Stimulated activated CD8-positive, alpha-beta memory T cell treated with anti-CD3 and anti-CD28 coated beads, Interleukin-4, amount 100 ng/mL, for 24 hours (primary cell): ENCODE data around the gene NKX6-2.
"Not testable (repeated sequence)": the region's sequence is repeated elsewhere in the genome, so short reads cannot be mapped to it uniquely, and the experiment has no call there.

Experiments
- DNase-seq: peaks from one replicate; pipeline ENCODE4 v3.0.0-alpha.2; 2020; ENCODE audit warnings: low read depth

NKX6-2 gene

GRCh38 chr10:132780356-132780755 is 5.6 kb downstream of the NKX6-2 start:
- DNase-seq, result no peak

- no peak for DNase-seq
These were observed 6.2 kb downstream of the NKX6-2 start for GRCh38 chr10:132779549-132780294.

GRCh38 chr10:132777441-132777840 is 8.5 kb downstream of the NKX6-2 start:
- no peak for DNase-seq

GRCh38 chr10:132776821-132777220 is 9.1 kb downstream of the NKX6-2 start:
- DNase-seq, result no peak

GRCh38 chr10:132776186-132776585 is 9.8 kb downstream of the NKX6-2 start:
- DNase-seq, result no peak

- DNase-seq, result no peak
These were observed 10.8 kb downstream of the NKX6-2 start for GRCh38 chr10:132774902-132775863.

GRCh38 chr10:132774181-132774901 is 11.6 kb downstream of the NKX6-2 start:
- no peak for DNase-seq

GRCh38 chr10:132772816-132773215 is 13.1 kb downstream of the NKX6-2 start:
- DNase-seq, result not testable (repeated sequence)

GRCh38 chr10:132770061-132771021 is 15.6 kb downstream of the NKX6-2 start:
- no peak for DNase-seq

- no peak for DNase-seq
These were observed 17.4 kb downstream of the NKX6-2 start for GRCh38 chr10:132768346-132769248.

- no peak for DNase-seq
These were observed 19.7 kb downstream of the NKX6-2 start for GRCh38 chr10:132766291-132766690.

- DNase-seq, result no peak
These were observed 20.5 kb downstream of the NKX6-2 start for GRCh38 chr10:132765435-132765834.

- DNase-seq, result no peak
These were observed 21.8 kb downstream of the NKX6-2 start for GRCh38 chr10:132764108-132764507.

- no peak for DNase-seq
These were observed 22.4 kb downstream of the NKX6-2 start for GRCh38 chr10:132763545-132763944.

GRCh38 chr10:132762267-132762666 is 23.7 kb downstream of the NKX6-2 start:
- DNase-seq, result no peak

- no peak for DNase-seq
These were observed 24.4 kb downstream of the NKX6-2 start for GRCh38 chr10:132761395-132762060.

GRCh38 chr10:132758865-132759264 is 27.1 kb downstream of the NKX6-2 start:
- no peak for DNase-seq

- no peak for DNase-seq
These were observed 28.8 kb downstream of the NKX6-2 start for GRCh38 chr10:132757171-132757570.

GRCh38 chr10:132756591-132756990 is 29.4 kb downstream of the NKX6-2 start:
- no peak for DNase-seq
